ENCODE data around the gene G2E3.
"Not testable (repeated sequence)": the region's sequence is repeated elsewhere in the genome, so short reads cannot be mapped to it uniquely, and the experiment has no call there.

The G2E3 gene

GRCh38 chr14:30558675-30559555 lies at the start of gene G2E3:
TSS of gene G2E3 (plus strand) at chr14:30559158. CDS start at chr14:30581080, 21,922 bp downstream.
- no peak for DNase-seq (ENCODE audit: low read depth)

- no peak for DNase-seq (ENCODE audit: low read depth)
These were observed 41.2 kb upstream of the G2E3 start for GRCh38 chr14:30517737-30518136.

GRCh38 chr14:30518867-30519560 lies 39.9 kb upstream of the G2E3 start:
- no peak for DNase-seq (ENCODE audit: low read depth)

- no peak for DNase-seq (ENCODE audit: low read depth)
These were observed 39.0 kb upstream of the G2E3 start for GRCh38 chr14:30519961-30520360.

- DNase-seq (ENCODE audit: low read depth) = no peak
These were observed 38.4 kb upstream of the G2E3 start for GRCh38 chr14:30520536-30520935.

GRCh38 chr14:30521899-30522736 lies 36.8 kb upstream of the G2E3 start:
- DNase-seq (ENCODE audit: low read depth) = no peak

- no peak for DNase-seq (ENCODE audit: low read depth)
These were observed 33.1 kb upstream of the G2E3 start for GRCh38 chr14:30525833-30526232.

- no peak for DNase-seq (ENCODE audit: low read depth)
These were observed 31.8 kb upstream of the G2E3 start for GRCh38 chr14:30527196-30527595.

- no peak for DNase-seq (ENCODE audit: low read depth)
These were observed 30.8 kb upstream of the G2E3 start for GRCh38 chr14:30528119-30528518.

GRCh38 chr14:30528778-30529642 lies 29.9 kb upstream of the G2E3 start:
- DNase-seq (ENCODE audit: low read depth) = no peak

GRCh38 chr14:30532264-30532663 lies 26.7 kb upstream of the G2E3 start:
- DNase-seq (ENCODE audit: low read depth) = no peak

GRCh38 chr14:30533126-30533525 lies 25.8 kb upstream of the G2E3 start:
- DNase-seq (ENCODE audit: low read depth) = no peak

- no peak for DNase-seq (ENCODE audit: low read depth)
These were observed 17.6 kb upstream of the G2E3 start for GRCh38 chr14:30541318-30541717.

- not testable (repeated sequence) for DNase-seq (ENCODE audit: low read depth)
These were observed 12.2 kb upstream of the G2E3 start for GRCh38 chr14:30546735-30547134.

- DNase-seq (ENCODE audit: low read depth) = no peak
These were observed 11.4 kb upstream of the G2E3 start for GRCh38 chr14:30547388-30548048.

GRCh38 chr14:30550335-30550734 lies 8.6 kb upstream of the G2E3 start:
- no peak for DNase-seq (ENCODE audit: low read depth)

- no peak for DNase-seq (ENCODE audit: low read depth)
These were observed 7.5 kb upstream of the G2E3 start for GRCh38 chr14:30551460-30551859.

GRCh38 chr14:30553311-30553989 lies 5.5 kb upstream of the G2E3 start:
- peak; percentile 44 for DNase-seq (ENCODE audit: low read depth)

GRCh38 chr14:30558362-30558674 lies 640 bp upstream of the G2E3 start:
- DNase-seq (ENCODE audit: low read depth) = no peak

GRCh38 chr14:30559638-30560091 lies 707 bp downstream of the G2E3 start:
- no peak for DNase-seq (ENCODE audit: low read depth)
